OCI-LY3 (cell line): ENCODE results near the gene MICU1.

Source experiments
- H2AFZ ChIP-seq: fragments of 200-600, 300-600 bp; shearing (Covaris generic); 2 replicates; pipeline ENCODE4 v1.6.0; 2014; ENCODE audit warnings: antibody characterized with exemption, low read depth, low read length
- H3K27ac ChIP-seq: fragments of 200-600, 300-600 bp; sonication (generic); 2 replicates; pipeline ENCODE4 v1.5.1; 2014; ENCODE audit warnings: mild to moderate bottlenecking, low read length, moderate library complexity, mixed read lengths
- H3K27me3 ChIP-seq: fragments of 200-600, 300-600 bp; sonication (generic); 2 replicates; pipeline ENCODE4 v1.6.1; 2014; ENCODE audit warnings: low read depth, low read length, mixed read lengths
- H3K36me3 ChIP-seq: fragments of 200-600, 300-600 bp; sonication (generic); replicated peaks from 2 replicates; pipeline ENCODE3; 2014; ENCODE audit warnings: low read depth, low read length, mixed read lengths
- H3K4me1 ChIP-seq: fragments of 300-600, 200-600 bp; sonication (generic); 2 replicates; pipeline ENCODE4 v1.6.1; 2014; ENCODE audit warnings: low read length, mixed read lengths
- H3K4me2 ChIP-seq: fragments of 200-600, 300-600 bp; sonication (generic); 2 replicates; pipeline ENCODE4 v1.6.1; 2014; ENCODE audit warnings: low read length, mixed read lengths
- H3K4me3 ChIP-seq: fragments of 300-600, 200-600 bp; sonication (generic); 2 replicates; pipeline ENCODE4 v1.5.1; 2014; ENCODE audit warnings: antibody characterized with exemption, mild to moderate bottlenecking, low read length, moderate library complexity
- H3K79me2 ChIP-seq: fragments of 300-600, 200-600 bp; shearing (Covaris generic); 2 replicates; pipeline ENCODE4 v1.6.1; 2014; ENCODE audit warnings: mild to moderate bottlenecking, low read length, mixed read lengths
- H3K9ac ChIP-seq: fragments of 300-600, 200-600 bp; shearing (Covaris generic); 2 replicates; pipeline ENCODE4 v1.6.0; 2014; ENCODE audit warnings: mild to moderate bottlenecking, low read length, moderate library complexity
- H3K9me3 ChIP-seq: fragments of 200-600, 300-600 bp; shearing (Covaris generic); 2 replicates; pipeline ENCODE4 v1.6.1; 2014; ENCODE audit warnings: low read length, mixed read lengths; ENCODE audit not compliant: insufficient read depth
- H4K20me1 ChIP-seq: fragments of 200-600, 300-600 bp; sonication (generic); 2 replicates; pipeline ENCODE4 v1.6.1; 2016; ENCODE audit warnings: low read length, mixed read lengths; ENCODE audit not compliant: insufficient read depth
- CTCF ChIP-seq: fragments of 200-600, 300-600 bp; sonication (generic); IDR thresholded peaks from 2 replicates; pipeline ENCODE4 v1.5.1; 2014; ENCODE audit warnings: antibody characterized with exemption, low read length, low read depth
- EZH2phosphoT487 ChIP-seq: fragments of 200-600 bp; shearing (Covaris generic); IDR thresholded peaks from 2 replicates; pipeline ENCODE4 v1.6.1; 2018; ENCODE audit warnings: antibody characterized with exemption, mixed run types, low read depth

The MICU1 gene

DNA sequence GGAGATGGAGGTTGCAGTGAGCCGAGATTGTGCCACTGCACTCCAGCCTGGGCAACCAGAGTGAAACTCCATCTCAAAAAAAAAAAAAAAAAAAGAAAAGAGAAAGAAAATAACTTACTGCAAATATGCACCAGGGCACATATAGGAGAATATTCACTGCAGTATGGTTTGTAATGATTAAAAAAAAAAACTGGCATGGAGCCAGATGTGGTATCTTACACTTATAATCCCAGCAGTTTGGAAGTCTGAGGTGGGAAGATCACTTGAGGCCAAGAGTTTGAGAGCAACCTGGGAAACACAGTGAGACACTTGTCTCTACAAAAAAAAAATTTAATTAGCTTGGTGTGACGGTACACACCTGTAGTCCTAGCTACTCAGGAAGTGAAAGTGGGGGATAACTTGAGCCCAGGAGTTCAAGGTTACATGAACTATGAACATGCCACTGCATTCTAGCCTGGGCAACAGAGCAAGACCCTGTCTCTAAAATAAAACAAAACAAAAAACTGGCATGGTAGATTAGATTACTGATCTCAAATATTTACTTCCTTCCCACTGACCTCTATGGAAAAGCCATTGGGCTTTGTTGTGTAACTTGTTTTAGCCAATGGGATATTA is 85.6 kb downstream of the MICU1 start:
- Histone ChIP-seq H3K36me3 (peaks cover 31% of the 10 kb centered on the region), H3K79me2 (no peaks in the 10 kb centered on the region), H2AFZ (no peak overlapping the region), H4K20me1 (no peaks in the 10 kb centered on the region), H3K27ac (no peak overlapping the region), H3K9ac (no peak overlapping the region), H3K4me1 (peaks cover 23% of the 10 kb centered on the region), H3K27me3 (no peaks in the 10 kb centered on the region), H3K4me3 (no peak overlapping the region), H3K9me3 (no peaks in the 10 kb centered on the region), H3K4me2 (no peak overlapping the region)
- no peak for TF ChIP-seq EZH2phosphoT487

DNA sequence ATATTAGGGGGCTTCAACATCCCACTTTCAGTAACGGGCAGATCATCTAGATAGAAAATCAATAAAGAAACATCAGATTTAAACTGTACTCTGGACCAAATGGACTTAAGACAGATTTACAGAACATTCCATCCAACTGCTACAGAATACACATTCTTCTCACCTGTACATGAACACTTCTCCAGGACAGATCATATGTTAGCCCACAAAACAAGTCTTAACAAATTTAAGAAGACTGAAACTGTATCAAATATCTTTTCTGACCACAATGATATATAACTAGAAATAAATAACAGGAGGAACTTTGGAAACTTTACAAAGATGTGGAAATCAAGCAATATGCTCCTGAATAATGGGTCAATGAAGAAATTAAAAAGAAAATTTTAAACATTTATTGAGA is 86.7 kb downstream of the MICU1 start:
- Histone ChIP-seq H3K4me3 (no peak overlapping the region), H3K79me2 (no peaks in the 10 kb centered on the region), H3K4me2 (no peak overlapping the region), H3K36me3 (peaks cover 31% of the 10 kb centered on the region), H4K20me1 (no peaks in the 10 kb centered on the region), H3K9ac (no peak overlapping the region), H3K27me3 (no peaks in the 10 kb centered on the region), H3K4me1 (peaks cover 11% of the 10 kb centered on the region), H3K27ac (no peak overlapping the region), H3K9me3 (no peaks in the 10 kb centered on the region), H2AFZ (no peak overlapping the region)
- TF ChIP-seq EZH2phosphoT487, result no peak
- no peak for TF ChIP-seq CTCF

DNA sequence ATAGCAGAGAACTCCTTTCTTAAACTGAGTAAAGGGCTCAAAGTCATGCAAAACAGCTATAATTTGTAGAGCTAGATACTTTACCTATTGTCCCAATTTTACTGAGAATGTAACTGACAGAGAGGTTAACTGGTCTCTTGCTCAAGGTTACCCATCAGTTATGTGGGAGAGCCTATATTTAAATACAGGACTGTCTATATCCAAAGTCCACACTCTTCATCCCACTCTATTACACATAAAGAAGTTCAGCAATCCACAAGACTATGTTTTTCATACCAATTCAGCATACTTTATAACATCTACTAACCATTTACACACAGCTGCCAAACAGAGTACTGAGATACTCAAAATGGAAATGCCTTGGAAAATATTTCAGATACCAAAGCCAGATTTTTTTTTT is 100.2 kb downstream of the MICU1 start:
- Histone ChIP-seq H3K36me3 (no peaks in the 10 kb centered on the region), H3K4me1 (no peaks in the 10 kb centered on the region), H3K9ac (no peak overlapping the region), H3K9me3 (no peaks in the 10 kb centered on the region), H3K4me2 (no peak overlapping the region), H3K27me3 (no peaks in the 10 kb centered on the region), H3K79me2 (no peaks in the 10 kb centered on the region), H2AFZ (no peak overlapping the region), H3K27ac (no peak overlapping the region), H4K20me1 (no peaks in the 10 kb centered on the region), H3K4me3 (no peak overlapping the region)
- TF ChIP-seq CTCF (no peak), EZH2phosphoT487 (no peak)

DNA sequence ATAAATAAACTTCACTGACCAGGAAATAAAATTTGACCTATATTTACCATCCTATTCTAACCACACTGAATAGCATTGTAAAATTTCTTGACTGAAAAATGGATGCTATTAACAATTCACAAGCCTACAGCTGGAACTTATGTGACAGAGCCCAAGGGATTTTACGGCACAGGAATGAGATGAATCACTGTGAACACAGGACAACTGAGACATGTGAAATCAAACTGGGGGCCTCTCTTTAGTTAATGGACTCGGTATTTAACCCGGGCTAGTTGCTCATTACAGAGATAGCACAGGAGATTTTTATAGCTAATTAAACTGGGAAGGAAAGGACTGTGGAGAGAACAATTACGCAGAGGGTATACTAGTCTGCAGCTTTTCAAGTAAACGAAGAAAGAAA is 100.6 kb downstream of the MICU1 start:
- Histone ChIP-seq H3K4me1 (no peaks in the 10 kb centered on the region), H3K27ac (no peak overlapping the region), H3K36me3 (no peaks in the 10 kb centered on the region), H3K9me3 (no peaks in the 10 kb centered on the region), H3K9ac (no peak overlapping the region), H2AFZ (no peak overlapping the region), H4K20me1 (no peaks in the 10 kb centered on the region), H3K4me2 (no peak overlapping the region), H3K27me3 (no peaks in the 10 kb centered on the region), H3K79me2 (no peaks in the 10 kb centered on the region), H3K4me3 (no peak overlapping the region)
- TF ChIP-seq CTCF (no peak), EZH2phosphoT487 (no peak)

GRCh38 chr10:72524489-72524888 is 101.4 kb downstream of the MICU1 start:
- TF ChIP-seq EZH2phosphoT487, result no peak
- Histone ChIP-seq H2AFZ (no peak overlapping the region), H3K27ac (no peak overlapping the region), H3K4me2 (no peak overlapping the region), H3K9me3 (no peaks in the 10 kb centered on the region), H3K4me1 (no peaks in the 10 kb centered on the region), H3K4me3 (no peak overlapping the region), H3K79me2 (no peaks in the 10 kb centered on the region), H3K36me3 (no peaks in the 10 kb centered on the region), H3K9ac (no peak overlapping the region), H3K27me3 (no peaks in the 10 kb centered on the region), H4K20me1 (no peaks in the 10 kb centered on the region)
